Dendritic cell treated with granulocyte-macrophage colony-stimulating factor and Interleukin-4, amounts not matched to agents 40 ng/mL and 50 ng/mL, for 4 days (primary cell): ENCODE data around the gene SLC6A6.
"Not testable (repeated sequence)": the region's sequence is repeated elsewhere in the genome, so short reads cannot be mapped to it uniquely, and the experiment has no call there.

Experiments
- H3K27ac Mint-ChIP-seq: one replicate; pipeline ENCODE4 v1.8.0; 2022; ENCODE audit warnings: mild to moderate bottlenecking, mixed read lengths
- H3K27me3 Mint-ChIP-seq: one replicate; pipeline ENCODE4 v1.8.0; 2022; ENCODE audit warnings: mild to moderate bottlenecking, mixed read lengths
- H3K36me3 Mint-ChIP-seq: one replicate; pipeline ENCODE4 v1.8.0; 2022; ENCODE audit warnings: low read depth, mixed read lengths
- H3K4me1 Mint-ChIP-seq: one replicate; pipeline ENCODE4 v1.8.0; 2022; ENCODE audit warnings: low read depth, mixed read lengths
- H3K4me3 Mint-ChIP-seq: one replicate; pipeline ENCODE4 v1.8.0; 2022; ENCODE audit warnings: mild to moderate bottlenecking, moderate library complexity, mixed read lengths
- H3K9me3 Mint-ChIP-seq: one replicate; pipeline ENCODE4 v1.8.0; 2022; ENCODE audit warnings: mixed read lengths
- intact Hi-C: fragments of 100-400 bp; cut with micrococcal nuclease; formaldehyde crosslinking; loops from one replicate; pipeline ENCODE4 v1.15.0; 2022

Gene SLC6A6

GRCh38 chr3:14397531-14397930, 4.9 kb upstream of the SLC6A6 start:
- intact Hi-C loops = no loop called here
- Mint-ChIP-seq H3K9me3 (no peaks in the 10 kb centered on the region), H3K27ac (peak overlapping the region; percentile 71), H3K27me3 (peaks cover 20% of the 10 kb centered on the region), H3K4me1 (peaks cover 69% of the 10 kb centered on the region), H3K36me3 (peaks cover 1% of the 10 kb centered on the region), H3K4me3 (no peak overlapping the region)

GRCh38 chr3:14397940-14398796, 4.2 kb upstream of the SLC6A6 start:
- Mint-ChIP-seq H3K27ac (peak overlapping the region; percentile 71), H3K27me3 (peaks cover 20% of the 10 kb centered on the region), H3K9me3 (no peaks in the 10 kb centered on the region), H3K4me3 (no peak overlapping the region), H3K4me1 (peaks cover 66% of the 10 kb centered on the region), H3K36me3 (peaks cover 7% of the 10 kb centered on the region)
- intact Hi-C loops = no loop called here

GRCh38 chr3:14398797-14399106, 3.7 kb upstream of the SLC6A6 start:
- Mint-ChIP-seq H3K27ac (no peak overlapping the region), H3K36me3 (peaks cover 13% of the 10 kb centered on the region), H3K9me3 (no peaks in the 10 kb centered on the region), H3K4me3 (no peak overlapping the region), H3K27me3 (peaks cover 20% of the 10 kb centered on the region), H3K4me1 (peaks cover 60% of the 10 kb centered on the region)
- intact Hi-C loops = no loop called here

GRCh38 chr3:14401692-14402303, 608 bp upstream of the SLC6A6 start:
- intact Hi-C loops = loop anchor here (1.0 to 2.0 kb wide), 2 partner anchors 9 to 37 kb away; no protein-coding TSS in a partner anchor
- Mint-ChIP-seq H3K4me1 (peaks cover 68% of the 10 kb centered on the region), H3K36me3 (peaks cover 33% of the 10 kb centered on the region), H3K9me3 (no peaks in the 10 kb centered on the region), H3K27me3 (peaks cover 19% of the 10 kb centered on the region), H3K4me3 (peak overlapping the region; percentile 96), H3K27ac (peak overlapping the region; percentile 96)

- peak overlapping the region; percentile 96 for H3K4me3 Mint-ChIP-seq
- H3K27ac Mint-ChIP-seq = peak overlapping the region; percentile 96
- peaks cover 51% of the 10 kb centered on the region for H3K36me3 Mint-ChIP-seq
- no peaks in the 10 kb centered on the region for H3K9me3 Mint-ChIP-seq
- intact Hi-C loops = loop anchor here (2.0 kb wide), 1 partner anchor 35 kb away; no protein-coding TSS in a partner anchor
- H3K4me1 Mint-ChIP-seq = peaks cover 68% of the 10 kb centered on the region
- H3K27me3 Mint-ChIP-seq = peaks cover 19% of the 10 kb centered on the region
These were observed 1.3 kb downstream of the SLC6A6 start for GRCh38 chr3:14403619-14404155.

GRCh38 chr3:14404186-14404585, 1.8 kb downstream of the SLC6A6 start:
- peaks cover 69% of the 10 kb centered on the region for H3K4me1 Mint-ChIP-seq

GRCh38 chr3:14404631-14405359, 2.4 kb downstream of the SLC6A6 start:
- Mint-ChIP-seq H3K27ac (peak overlapping the region; percentile 96), H3K4me3 (peak overlapping the region; percentile 96), H3K27me3 (peaks cover 19% of the 10 kb centered on the region), H3K4me1 (peaks cover 70% of the 10 kb centered on the region), H3K36me3 (peaks cover 60% of the 10 kb centered on the region), H3K9me3 (no peaks in the 10 kb centered on the region)
- intact Hi-C loops = no loop called here

More at GRCh38 chr3:14404186-14404585, 1.8 kb downstream of the SLC6A6 start:
- peaks cover 19% of the 10 kb centered on the region for H3K27me3 Mint-ChIP-seq
- H3K36me3 Mint-ChIP-seq = peaks cover 54% of the 10 kb centered on the region
- peak overlapping the region; percentile 96 for H3K27ac Mint-ChIP-seq
- intact Hi-C loops = no loop called here
- H3K4me3 Mint-ChIP-seq = peak overlapping the region; percentile 96
- no peaks in the 10 kb centered on the region for H3K9me3 Mint-ChIP-seq

GRCh38 chr3:14405360-14406238, 3.2 kb downstream of the SLC6A6 start:
- Mint-ChIP-seq H3K36me3 (peaks cover 68% of the 10 kb centered on the region), H3K27ac (peak overlapping the region; percentile 96), H3K27me3 (peaks cover 17% of the 10 kb centered on the region), H3K4me3 (peak overlapping the region; percentile 96), H3K9me3 (no peaks in the 10 kb centered on the region), H3K4me1 (peaks cover 73% of the 10 kb centered on the region)
- intact Hi-C loops = no loop called here

GRCh38 chr3:14406336-14406735, 3.9 kb downstream of the SLC6A6 start:
- Mint-ChIP-seq H3K4me1 (peaks cover 73% of the 10 kb centered on the region), H3K36me3 (peaks cover 74% of the 10 kb centered on the region), H3K27ac (peak overlapping the region; percentile 96), H3K4me3 (peak overlapping the region; percentile 96), H3K9me3 (no peaks in the 10 kb centered on the region), H3K27me3 (peaks cover 9% of the 10 kb centered on the region)
- intact Hi-C loops = no loop called here

GRCh38 chr3:14406766-14407165, 4.4 kb downstream of the SLC6A6 start:
- H3K27ac Mint-ChIP-seq = peak overlapping the region; percentile 96

GRCh38 chr3:14407203-14407602, 4.8 kb downstream of the SLC6A6 start:
- H3K4me3 Mint-ChIP-seq = no peak overlapping the region
- peaks cover under 1% of the 10 kb centered on the region for H3K27me3 Mint-ChIP-seq
- H3K27ac Mint-ChIP-seq = peak overlapping the region; percentile 88
- no peaks in the 10 kb centered on the region for H3K9me3 Mint-ChIP-seq
- H3K36me3 Mint-ChIP-seq = peaks cover 83% of the 10 kb centered on the region
- H3K4me1 Mint-ChIP-seq = peaks cover 73% of the 10 kb centered on the region
- intact Hi-C loops = no loop called here

More at GRCh38 chr3:14406766-14407165, 4.4 kb downstream of the SLC6A6 start:
- H3K27me3 Mint-ChIP-seq = peaks cover 5% of the 10 kb centered on the region
- H3K4me3 Mint-ChIP-seq = no peak overlapping the region
- intact Hi-C loops = no loop called here
- H3K9me3 Mint-ChIP-seq = no peaks in the 10 kb centered on the region
- H3K36me3 Mint-ChIP-seq = peaks cover 79% of the 10 kb centered on the region
- H3K4me1 Mint-ChIP-seq = peaks cover 73% of the 10 kb centered on the region

GRCh38 chr3:14409779-14410063, 7.3 kb downstream of the SLC6A6 start:
- peak overlapping the region; percentile 88 for H3K27ac Mint-ChIP-seq
- H3K9me3 Mint-ChIP-seq, H3K27me3 Mint-ChIP-seq: not testable (repeated sequence)
- H3K4me3 Mint-ChIP-seq = peak overlapping the region; percentile 58
- intact Hi-C loops = loop anchor here (1.0 to 2.0 kb wide), 2 partner anchors 7 to 23 kb away; partner anchors contain the start of gene SLC6A6
- H3K4me1 Mint-ChIP-seq = peaks cover 97% of the 10 kb centered on the region
- H3K36me3 Mint-ChIP-seq = peaks cover 84% of the 10 kb centered on the region

- Mint-ChIP-seq H3K36me3 (peaks cover 88% of the 10 kb centered on the region), H3K9me3 (no peaks in the 10 kb centered on the region), H3K27me3 (no peaks in the 10 kb centered on the region), H3K27ac (peak overlapping the region; percentile 88), H3K4me1 (peaks cover 98% of the 10 kb centered on the region), H3K4me3 (peak overlapping the region; percentile 62)
- intact Hi-C loops = loop anchor here (1.0 to 2.0 kb wide), 2 partner anchors 8 to 23 kb away; partner anchors contain the start of gene SLC6A6
These were observed 7.7 kb downstream of the SLC6A6 start for GRCh38 chr3:14410106-14410502.
